SK-MEL-5 (cell line): ENCODE data around the gene BCAM. TPM values are rescaled to one million over a fixed set of nuclear protein-coding genes. Genes with fewer than 3 reads are reported as not detected.
A peak's percentile ranks its signal among the peaks of the same experiment; 100 is the strongest.

ENCODE experiments used
- DNase-seq: peaks from one replicate; pipeline ENCODE4 v3.0.0-alpha.2; 2016; ENCODE audit warnings: low read depth, low spot score
- in situ Hi-C: cut with HindIII; loops from 2 replicates; pipeline ENCODE4 v1.10.0; 2016; ENCODE audit warnings: low sequenced_read_pairs, high pct_unique_total_duplicates, low pct_unique_long_range_greater_than_20kb
- total RNA-seq: library from RNA; depleted of rRNA; stranded (reverse); fragments of >200 nt; shearing (Covaris generic); gene quantifications from 2 replicates; pipeline ENCODE4 v1.2.3, GENCODE V29; 2014

The BCAM gene
- total RNA-seq, 1 experiment from 2014 or later, result 2.1 TPM

DNA sequence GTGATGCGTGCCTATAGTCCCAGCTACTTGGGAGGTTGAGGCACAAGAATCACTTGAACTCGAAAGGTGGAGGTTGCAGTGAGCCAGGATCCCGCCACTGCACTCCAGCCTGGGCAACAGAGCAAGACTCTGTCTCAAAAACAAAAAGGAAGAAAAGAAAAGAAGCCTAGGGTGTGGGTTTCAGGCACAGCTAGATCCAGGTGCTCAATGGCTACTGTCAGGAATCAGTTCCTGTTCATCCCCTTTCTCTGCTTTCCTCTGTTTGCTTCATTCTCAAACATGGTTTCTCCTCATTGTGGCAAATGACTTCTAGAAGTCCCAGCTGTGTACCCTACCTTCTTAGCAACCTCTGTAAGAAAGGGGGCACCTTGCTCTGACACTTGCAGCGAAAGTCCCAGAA, 25.4 kb upstream of the BCAM start:
- in situ Hi-C loops, result no loop called here
- DNase-seq, result no peak

DNA sequence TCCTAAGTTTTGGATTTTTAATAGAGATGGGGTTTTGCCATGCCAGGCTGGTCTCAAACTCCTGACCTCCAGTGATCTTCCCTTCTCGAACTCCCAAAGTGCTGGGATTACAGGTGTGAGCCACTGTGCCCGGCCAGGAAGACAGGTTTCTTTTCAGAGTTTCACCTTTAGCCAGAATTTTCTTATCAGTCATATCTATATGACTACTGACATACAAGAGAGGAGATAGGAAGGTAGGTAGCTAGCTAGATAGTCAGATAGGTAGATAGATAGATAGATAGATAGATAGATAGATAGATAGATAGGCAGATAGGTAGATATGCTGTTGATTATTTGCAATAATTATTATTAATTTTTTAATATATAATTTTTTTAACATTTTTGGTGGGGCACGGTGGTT, 23.6 kb upstream of the BCAM start:
- no peak for DNase-seq
- in situ Hi-C loops, result no loop called here

- DNase-seq, result no peak
- in situ Hi-C loops, result no loop called here
Measured at GRCh38 chr19:44785993-44786392, 22.9 kb upstream of the BCAM start.

DNA sequence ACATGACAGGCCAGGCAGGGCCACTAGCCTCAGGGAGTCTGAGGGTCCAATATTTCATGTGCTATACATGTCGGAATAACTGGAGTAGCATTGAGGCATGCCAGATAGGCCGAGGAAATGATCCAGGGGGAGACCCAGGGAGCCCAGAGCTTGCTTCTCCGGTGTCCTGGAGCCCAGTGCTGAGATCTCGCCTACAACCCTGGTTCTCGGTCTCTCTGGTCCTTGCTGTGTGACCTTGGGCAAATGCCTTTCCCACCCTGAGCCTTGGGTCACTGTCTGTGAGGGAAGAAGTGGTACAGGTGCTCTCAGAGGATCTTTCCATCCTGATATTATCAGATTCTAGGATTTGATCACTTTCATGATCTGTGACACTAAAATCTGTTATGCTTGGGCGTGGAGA, 19.9 kb upstream of the BCAM start:
- no peak for DNase-seq
- in situ Hi-C loops, result no loop called here

DNA sequence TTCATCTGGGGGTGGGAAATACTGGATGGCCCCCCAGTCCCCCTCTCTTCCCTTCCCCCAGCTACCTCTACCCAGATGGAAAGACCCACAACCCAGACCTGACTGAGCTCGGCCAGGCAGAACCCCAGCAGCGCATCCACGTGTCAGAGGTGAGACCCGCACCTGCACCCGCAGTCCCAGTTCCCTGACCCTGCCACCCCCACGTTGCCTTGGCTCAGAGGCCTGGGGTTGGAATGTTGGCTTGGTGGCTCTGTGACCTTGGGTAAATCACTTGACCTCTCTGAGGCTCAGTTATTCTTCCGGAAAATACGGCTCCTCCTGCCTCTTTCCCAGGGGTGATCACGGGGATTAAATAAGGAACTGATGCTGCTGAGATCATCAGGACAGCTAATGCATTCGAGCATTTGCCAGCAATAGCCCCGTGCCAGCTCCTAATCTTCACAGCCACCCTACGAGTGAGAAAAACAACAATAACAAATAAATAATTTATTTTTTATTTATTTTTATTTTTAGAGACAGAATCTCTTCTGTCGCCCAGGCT, 18.9 kb upstream of the BCAM start:
- in situ Hi-C loops, result no loop called here
- DNase-seq, result no peak

DNA sequence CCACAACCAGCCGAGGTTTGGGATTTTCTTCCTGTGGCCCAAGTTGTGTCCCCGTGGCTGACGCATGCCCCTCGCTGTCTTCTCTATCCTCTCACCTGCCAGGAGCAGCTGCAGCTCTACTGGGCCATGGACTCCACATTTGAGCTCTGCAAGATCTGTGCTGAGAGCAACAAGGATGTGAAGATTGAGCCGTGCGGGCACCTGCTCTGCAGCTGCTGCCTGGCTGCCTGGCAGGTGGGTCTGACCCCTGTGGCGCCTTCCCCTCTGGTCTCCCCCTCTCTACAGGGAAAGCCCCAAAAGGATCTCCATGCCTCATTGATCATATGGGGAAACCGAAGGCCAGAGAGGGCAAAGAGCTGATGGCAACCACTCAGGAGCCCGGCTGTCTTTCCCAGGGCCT, 16.6 kb upstream of the BCAM start:
- in situ Hi-C loops, result no loop called here
- DNase-seq, result no peak

- no peak for DNase-seq
- in situ Hi-C loops, result no loop called here
Measured at GRCh38 chr19:44794610-44795009, 14.3 kb upstream of the BCAM start.

DNA sequence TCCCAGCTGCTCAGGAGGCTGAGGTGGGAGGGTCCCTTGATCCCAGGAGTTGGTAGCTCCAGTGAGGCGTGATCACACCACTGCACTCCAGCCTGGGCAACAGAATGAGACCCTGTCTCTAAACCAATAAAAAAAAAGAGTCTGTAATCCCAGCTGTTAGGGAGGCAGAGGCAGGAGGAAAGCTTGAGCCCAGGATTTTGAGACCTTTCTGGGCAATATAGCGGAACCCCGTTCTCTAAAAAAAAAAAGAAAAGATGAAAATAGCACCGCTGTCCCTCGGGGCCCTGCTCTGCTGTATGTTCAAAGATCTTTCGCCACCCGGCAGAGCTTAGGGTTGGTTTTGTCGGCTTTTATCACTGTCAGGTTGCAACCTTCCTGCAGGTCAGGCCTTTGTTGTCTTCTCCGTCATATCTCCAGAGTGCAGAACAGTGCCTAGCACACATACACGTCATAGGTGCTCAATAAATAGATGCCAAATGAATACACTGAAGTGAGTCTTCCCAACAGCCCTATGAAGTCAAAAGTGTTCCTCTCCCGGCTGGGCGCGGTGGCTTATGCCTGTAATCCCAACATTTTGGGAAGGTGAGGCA, 13.4 kb upstream of the BCAM start:
- DNase-seq, result no peak
- in situ Hi-C loops, result no loop called here

GRCh38 chr19:44796701-44797115, 12.2 kb upstream of the BCAM start:
- no peak for DNase-seq

DNA sequence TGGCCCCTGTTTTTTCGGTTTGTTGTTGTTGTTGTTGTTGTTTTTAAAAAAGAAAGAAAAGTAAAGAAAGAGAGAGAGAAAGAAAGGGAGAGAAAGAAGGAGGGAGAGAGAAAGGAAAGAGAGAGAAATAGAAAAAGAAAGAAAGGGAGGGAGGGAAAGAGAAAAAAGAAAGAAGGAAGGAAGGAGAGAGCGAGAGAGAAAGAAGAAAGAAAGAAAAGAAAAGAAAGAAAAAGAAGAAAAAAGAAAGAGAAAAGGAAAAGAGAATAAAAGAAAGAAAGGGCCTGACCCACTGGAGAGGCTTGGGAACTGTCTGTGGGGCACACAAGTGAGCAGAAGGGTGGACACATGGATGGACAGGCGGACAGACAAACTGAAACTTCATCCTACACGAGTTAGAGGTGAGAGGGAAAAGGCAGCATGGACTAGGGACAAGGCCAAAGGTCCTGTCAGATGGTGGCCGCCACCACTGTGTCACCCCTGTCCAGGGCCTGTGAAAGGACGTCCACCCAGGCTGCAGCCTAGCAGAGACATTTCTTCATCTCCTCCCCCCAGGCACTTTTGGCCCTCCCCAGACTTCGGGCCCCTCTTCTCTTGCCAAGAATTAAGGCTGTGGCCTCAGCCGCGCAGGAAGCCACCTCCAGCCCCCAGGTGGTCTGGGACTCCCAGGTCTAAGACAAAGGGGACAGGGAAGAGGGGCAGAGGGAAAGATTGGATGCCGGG, 9.1 kb upstream of the BCAM start:
- DNase-seq, result no peak
- in situ Hi-C loops, result no loop called here

More at GRCh38 chr19:44796701-44797115, 12.2 kb upstream of the BCAM start:
- in situ Hi-C loops, result no loop called here

GRCh38 chr19:44800461-44800860, 8.4 kb upstream of the BCAM start:
- in situ Hi-C loops, result no loop called here
- peak; percentile 74 for DNase-seq

DNA sequence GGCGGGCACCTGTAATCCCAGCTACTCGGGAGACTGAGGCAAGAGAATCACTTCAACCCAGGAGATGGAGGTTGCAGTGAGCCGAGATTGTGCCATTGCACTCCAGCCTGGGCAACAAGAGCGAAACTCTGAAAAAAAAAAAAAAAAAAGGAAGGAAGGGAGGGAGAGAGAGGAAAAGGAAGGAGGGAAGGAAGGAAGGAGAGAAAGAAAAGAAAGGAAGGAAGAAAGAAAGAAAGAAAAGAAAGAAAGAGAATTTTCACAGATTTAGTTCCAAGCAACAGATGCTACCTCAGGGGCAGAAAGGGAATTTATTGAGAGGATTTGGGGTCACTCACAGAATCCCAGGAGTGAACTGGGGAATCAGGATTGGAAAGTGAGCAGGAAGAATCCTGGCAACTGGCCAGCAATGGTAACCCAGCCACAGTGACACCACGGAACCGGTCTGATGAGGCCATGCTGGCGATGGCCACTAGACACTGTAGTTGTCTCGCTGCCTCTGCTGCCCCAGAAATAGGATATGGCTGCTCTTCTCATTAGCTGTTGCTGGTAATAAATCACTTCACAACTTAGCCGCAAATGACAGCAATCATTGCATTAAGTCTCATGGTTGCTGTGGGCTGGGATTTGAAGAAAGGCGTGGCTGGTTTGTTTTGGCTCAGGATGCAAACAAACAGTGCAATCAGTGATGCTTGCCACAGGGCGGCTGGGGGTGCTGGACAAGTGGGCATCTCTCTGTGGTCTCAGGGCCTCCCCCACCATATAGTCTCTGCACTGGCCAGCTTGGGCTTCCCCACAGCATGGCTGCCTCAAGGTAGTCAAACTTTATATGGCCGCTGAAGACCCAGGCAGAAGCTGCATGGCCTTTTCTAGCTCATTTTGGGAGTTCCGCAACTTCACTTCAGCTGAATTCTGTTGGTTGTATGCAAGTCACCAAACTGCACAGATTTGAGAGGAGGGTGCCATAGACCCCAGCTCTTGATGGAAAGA, 5.2 kb upstream of the BCAM start:
- in situ Hi-C loops, result no loop called here

GRCh38 chr19:44806291-44806690, 2.6 kb upstream of the BCAM start:
- no peak for DNase-seq
- in situ Hi-C loops, result no loop called here

More for the DNA sequence above, 5.2 kb upstream of the BCAM start:
- no peak for DNase-seq

- in situ Hi-C loops, result no loop called here
- DNase-seq, result no peak
Measured at GRCh38 chr19:44807162-44807561, 1.7 kb upstream of the BCAM start.

DNA sequence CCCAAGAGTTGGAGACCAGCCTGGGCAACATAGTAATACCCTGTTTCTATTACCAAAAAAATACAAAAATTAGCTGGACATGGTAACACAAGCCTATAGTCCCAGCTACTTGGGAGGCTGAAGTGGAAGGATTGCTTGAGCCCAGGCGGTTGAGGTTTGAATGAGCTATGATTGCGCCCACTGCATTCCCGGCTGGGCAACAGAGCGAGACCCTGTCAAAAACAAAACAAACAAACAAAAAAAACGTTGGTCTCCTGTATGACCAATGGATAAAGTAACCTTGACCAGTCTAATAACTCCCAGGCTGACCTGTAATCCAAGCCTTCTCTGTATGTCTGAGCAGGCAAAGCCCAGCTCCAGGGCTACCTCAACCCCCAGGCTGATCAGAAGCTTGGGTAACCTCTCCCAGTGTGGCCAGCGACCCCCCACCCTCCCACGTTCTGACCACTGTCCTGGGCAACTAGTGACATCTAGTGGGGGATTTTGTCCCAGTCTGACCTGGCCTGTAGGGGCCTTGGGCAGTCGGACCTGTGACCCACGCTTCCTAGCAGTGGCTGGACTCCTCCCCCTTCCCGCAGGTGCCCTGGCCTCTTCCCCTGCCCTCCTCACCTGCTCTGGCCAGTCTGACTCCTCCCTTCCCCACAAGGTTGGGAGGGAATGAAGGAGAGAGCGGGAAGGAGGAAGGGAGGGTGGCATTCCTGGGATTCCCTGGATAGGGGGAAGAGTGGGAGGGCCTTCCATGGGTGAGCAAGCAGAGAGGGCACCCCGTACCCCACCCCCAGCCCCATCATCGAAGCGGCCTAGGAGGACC, 1.0 kb upstream of the BCAM start:
- in situ Hi-C loops, result no loop called here
- DNase-seq, result peak; percentile 57

- in situ Hi-C loops, result no loop called here
- DNase-seq, result no peak
Measured at GRCh38 chr19:44809577-44810233, 802 bp downstream of the BCAM start.
